ENCODE results near the gene SLC27A2.
"Not testable (repeated sequence)": the region's sequence is repeated elsewhere in the genome, so short reads cannot be mapped to it uniquely, and the experiment has no call there.

The SLC27A2 gene

DNA sequence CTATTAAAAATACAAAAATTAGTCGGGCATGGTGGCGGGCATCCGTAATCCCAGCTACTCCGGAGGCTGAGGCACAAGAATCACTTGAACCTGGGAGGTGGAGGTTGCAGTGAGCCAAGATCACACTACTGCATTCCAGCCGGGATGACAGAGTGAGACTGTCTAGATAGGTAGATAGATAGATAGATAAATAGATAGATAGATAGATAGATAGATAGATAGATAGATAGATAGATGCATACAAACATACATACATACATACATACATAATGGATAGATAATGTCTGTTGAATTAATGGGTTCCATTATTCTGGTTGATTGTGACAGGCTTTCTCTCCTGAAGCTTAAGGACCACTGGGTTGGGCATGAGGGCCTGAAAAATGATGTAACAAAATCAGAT, 6.8 kb downstream of the SLC27A2 start:
- not testable (repeated sequence) for H3K27ac ChIP-seq (ENCODE audit: low read depth, low read length); H3K27me3 ChIP-seq (ENCODE audit: control insufficient read depth in 1 of 2, insufficient read depth in 2 of 2, low read length in 2 of 2); H3K4me3 ChIP-seq (ENCODE audit: low read depth in 1 of 2, low read length in 2 of 2); H3K36me3 ChIP-seq (ENCODE audit: control insufficient read depth in 1 of 2, insufficient read depth in 2 of 2, low read length in 2 of 2); H3K9me3 ChIP-seq (ENCODE audit: control insufficient read depth in 1 of 2, low read length in 2 of 2); H3K9ac ChIP-seq (ENCODE audit: low read depth in 1 of 2, low read length in 2 of 2)
- peaks cover 6 to 22% of the 10 kb centered on the region in 2 donors for H3K4me1 ChIP-seq (ENCODE audit: control insufficient read depth in 1 of 2, insufficient read depth in 2 of 2, low read length in 2 of 2)

GRCh38 chr15:50189633-50190032, 7.6 kb downstream of the SLC27A2 start:
- Histone ChIP-seq H3K9me3 (ENCODE audit: control insufficient read depth in 1 of 2, low read length in 2 of 2) (no peaks in the 10 kb centered on the region), H3K4me1 (ENCODE audit: control insufficient read depth in 1 of 2, insufficient read depth in 2 of 2, low read length in 2 of 2) (peaks cover 6 to 22% of the 10 kb centered on the region in 2 donors), H3K27me3 (ENCODE audit: control insufficient read depth in 1 of 2, insufficient read depth in 2 of 2, low read length in 2 of 2) (no peaks in the 10 kb centered on the region), H3K36me3 (ENCODE audit: control insufficient read depth in 1 of 2, insufficient read depth in 2 of 2, low read length in 2 of 2) (no peaks in the 10 kb centered on the region), H3K9ac (ENCODE audit: low read depth in 1 of 2, low read length in 2 of 2) (no peak overlapping the region), H3K27ac (ENCODE audit: low read depth, low read length) (no peak overlapping the region), H3K4me3 (ENCODE audit: low read depth in 1 of 2, low read length in 2 of 2) (no peak overlapping the region)

GRCh38 chr15:50190166-50190570, 8.2 kb downstream of the SLC27A2 start:
- Histone ChIP-seq H3K4me1 (ENCODE audit: control insufficient read depth in 1 of 2, insufficient read depth in 2 of 2, low read length in 2 of 2) (peaks cover 3 to 20% of the 10 kb centered on the region in 2 donors), H3K27ac (ENCODE audit: low read depth, low read length) (no peak overlapping the region), H3K36me3 (ENCODE audit: control insufficient read depth in 1 of 2, insufficient read depth in 2 of 2, low read length in 2 of 2) (no peaks in the 10 kb centered on the region), H3K9ac (ENCODE audit: low read depth in 1 of 2, low read length in 2 of 2) (no peak overlapping the region), H3K4me3 (ENCODE audit: low read depth in 1 of 2, low read length in 2 of 2) (no peak overlapping the region), H3K27me3 (ENCODE audit: control insufficient read depth in 1 of 2, insufficient read depth in 2 of 2, low read length in 2 of 2) (no peaks in the 10 kb centered on the region), H3K9me3 (ENCODE audit: control insufficient read depth in 1 of 2, low read length in 2 of 2) (no peaks in the 10 kb centered on the region)

- H3K27me3 ChIP-seq (ENCODE audit: control insufficient read depth in 1 of 2, insufficient read depth in 2 of 2, low read length in 2 of 2): no peaks in the 10 kb centered on the region
- no peak overlapping the region for H3K9ac ChIP-seq (ENCODE audit: low read depth in 1 of 2, low read length in 2 of 2)
- H3K4me3 ChIP-seq (ENCODE audit: low read depth in 1 of 2, low read length in 2 of 2): no peak overlapping the region
- H3K27ac ChIP-seq (ENCODE audit: low read depth, low read length): no peak overlapping the region
- H3K4me1 ChIP-seq (ENCODE audit: control insufficient read depth in 1 of 2, insufficient read depth in 2 of 2, low read length in 2 of 2): peaks cover 0 to 17% of the 10 kb centered on the region in 2 donors
- H3K9me3 ChIP-seq (ENCODE audit: control insufficient read depth in 1 of 2, low read length in 2 of 2): no peaks in the 10 kb centered on the region
- H3K36me3 ChIP-seq (ENCODE audit: control insufficient read depth in 1 of 2, insufficient read depth in 2 of 2, low read length in 2 of 2): no peaks in the 10 kb centered on the region
Measured at GRCh38 chr15:50190723-50191122, 8.7 kb downstream of the SLC27A2 start.

DNA sequence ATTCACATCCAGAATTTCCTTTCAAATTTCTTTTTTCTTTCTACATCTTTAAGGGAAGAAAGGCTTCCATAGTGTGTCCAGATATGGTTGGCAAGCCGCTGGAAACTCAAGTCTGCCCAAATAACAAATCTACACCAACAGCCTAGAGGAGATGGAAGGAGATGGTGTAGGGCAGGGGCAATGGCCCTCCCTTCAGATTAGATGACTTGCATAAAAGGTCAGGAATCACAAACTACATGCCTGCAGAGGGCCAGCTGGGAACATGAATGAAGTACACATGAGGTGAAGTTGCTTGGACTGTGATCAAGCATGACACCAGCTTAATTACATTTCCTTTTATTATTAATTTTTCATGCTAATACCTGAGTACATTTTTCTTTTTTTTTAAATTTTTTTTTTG, 10.2 kb downstream of the SLC27A2 start:
- Histone ChIP-seq H3K9me3 (ENCODE audit: control insufficient read depth in 1 of 2, low read length in 2 of 2) (no peaks in the 10 kb centered on the region), H3K27ac (ENCODE audit: low read depth, low read length) (no peak overlapping the region), H3K36me3 (ENCODE audit: control insufficient read depth in 1 of 2, insufficient read depth in 2 of 2, low read length in 2 of 2) (no peaks in the 10 kb centered on the region), H3K27me3 (ENCODE audit: control insufficient read depth in 1 of 2, insufficient read depth in 2 of 2, low read length in 2 of 2) (no peaks in the 10 kb centered on the region), H3K4me3 (ENCODE audit: low read depth in 1 of 2, low read length in 2 of 2) (no peak overlapping the region), H3K9ac (ENCODE audit: low read depth in 1 of 2, low read length in 2 of 2) (no peak overlapping the region), H3K4me1 (ENCODE audit: control insufficient read depth in 1 of 2, insufficient read depth in 2 of 2, low read length in 2 of 2) (peaks cover 0 to 17% of the 10 kb centered on the region in 2 donors)

GRCh38 chr15:50192926-50193620, 11.1 kb downstream of the SLC27A2 start:
- Histone ChIP-seq H3K9me3 (ENCODE audit: control insufficient read depth in 1 of 2, low read length in 2 of 2) (no peaks in the 10 kb centered on the region), H3K27ac (ENCODE audit: low read depth, low read length) (no peak overlapping the region), H3K4me1 (ENCODE audit: control insufficient read depth in 1 of 2, insufficient read depth in 2 of 2, low read length in 2 of 2) (peaks cover 0 to 17% of the 10 kb centered on the region in 2 donors), H3K4me3 (ENCODE audit: low read depth in 1 of 2, low read length in 2 of 2) (no peak overlapping the region), H3K27me3 (ENCODE audit: control insufficient read depth in 1 of 2, insufficient read depth in 2 of 2, low read length in 2 of 2) (no peaks in the 10 kb centered on the region), H3K9ac (ENCODE audit: low read depth in 1 of 2, low read length in 2 of 2) (no peak overlapping the region), H3K36me3 (ENCODE audit: control insufficient read depth in 1 of 2, insufficient read depth in 2 of 2, low read length in 2 of 2) (no peaks in the 10 kb centered on the region)

GRCh38 chr15:50202003-50202402, 20.0 kb downstream of the SLC27A2 start:
- Histone ChIP-seq H3K36me3 (ENCODE audit: control insufficient read depth in 1 of 2, insufficient read depth in 2 of 2, low read length in 2 of 2) (peaks cover 0 to 4% of the 10 kb centered on the region in 2 donors), H3K4me1 (ENCODE audit: control insufficient read depth in 1 of 2, insufficient read depth in 2 of 2, low read length in 2 of 2) (no peaks in the 10 kb centered on the region), H3K9ac (ENCODE audit: low read depth in 1 of 2, low read length in 2 of 2) (no peak overlapping the region), H3K27ac (ENCODE audit: low read depth, low read length) (no peak overlapping the region), H3K9me3 (ENCODE audit: control insufficient read depth in 1 of 2, low read length in 2 of 2) (no peaks in the 10 kb centered on the region), H3K27me3 (ENCODE audit: control insufficient read depth in 1 of 2, insufficient read depth in 2 of 2, low read length in 2 of 2) (no peaks in the 10 kb centered on the region), H3K4me3 (ENCODE audit: low read depth in 1 of 2, low read length in 2 of 2) (no peak overlapping the region)

GRCh38 chr15:50206020-50206419, 24.0 kb downstream of the SLC27A2 start:
- Histone ChIP-seq H3K9ac (ENCODE audit: low read depth in 1 of 2, low read length in 2 of 2) (no peak overlapping the region), H3K4me1 (ENCODE audit: control insufficient read depth in 1 of 2, insufficient read depth in 2 of 2, low read length in 2 of 2) (no peaks in the 10 kb centered on the region), H3K27ac (ENCODE audit: low read depth, low read length) (no peak overlapping the region)

DNA sequence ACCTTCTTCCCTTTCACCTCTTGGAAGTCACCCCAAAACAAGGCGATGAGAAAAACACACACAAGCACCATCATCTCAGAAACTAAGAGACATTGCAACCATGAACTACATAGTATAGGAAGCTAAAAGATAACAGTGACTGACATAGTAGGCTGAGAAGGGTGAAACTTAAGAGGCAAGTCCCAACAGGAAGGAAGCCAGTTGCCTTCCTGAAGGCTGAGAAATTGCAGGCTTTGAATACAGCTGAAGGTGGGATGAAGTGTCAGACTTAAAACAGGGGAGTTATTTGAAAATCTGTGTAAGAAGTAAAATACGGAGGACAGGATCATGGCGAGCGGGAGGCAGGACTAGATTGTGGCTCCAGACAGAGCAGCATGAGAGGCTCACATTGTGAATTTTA, 27.8 kb downstream of the SLC27A2 start:
- peaks cover 0 to 7% of the 10 kb centered on the region in 2 donors for H3K9me3 ChIP-seq (ENCODE audit: control insufficient read depth in 1 of 2, low read length in 2 of 2)
- H3K27ac ChIP-seq (ENCODE audit: low read depth, low read length): no peak overlapping the region
- no peaks in the 10 kb centered on the region for H3K4me1 ChIP-seq (ENCODE audit: control insufficient read depth in 1 of 2, insufficient read depth in 2 of 2, low read length in 2 of 2)
- no peak overlapping the region for H3K9ac ChIP-seq (ENCODE audit: low read depth in 1 of 2, low read length in 2 of 2)
- no peak overlapping the region for H3K4me3 ChIP-seq (ENCODE audit: low read depth in 1 of 2, low read length in 2 of 2)
- H3K36me3 ChIP-seq (ENCODE audit: control insufficient read depth in 1 of 2, insufficient read depth in 2 of 2, low read length in 2 of 2): peaks cover 0 to 3% of the 10 kb centered on the region in 2 donors
- H3K27me3 ChIP-seq (ENCODE audit: control insufficient read depth in 1 of 2, insufficient read depth in 2 of 2, low read length in 2 of 2): peaks cover 0 to 2% of the 10 kb centered on the region in 2 donors

More at GRCh38 chr15:50206020-50206419, 24.0 kb downstream of the SLC27A2 start:
- Histone ChIP-seq H3K36me3 (ENCODE audit: control insufficient read depth in 1 of 2, insufficient read depth in 2 of 2, low read length in 2 of 2) (peaks cover 0 to 7% of the 10 kb centered on the region in 2 donors), H3K27me3 (ENCODE audit: control insufficient read depth in 1 of 2, insufficient read depth in 2 of 2, low read length in 2 of 2) (peaks cover 0 to 1% of the 10 kb centered on the region in 2 donors), H3K9me3 (ENCODE audit: control insufficient read depth in 1 of 2, low read length in 2 of 2) (no peaks in the 10 kb centered on the region), H3K4me3 (ENCODE audit: low read depth in 1 of 2, low read length in 2 of 2) (no peak overlapping the region)

- no peak overlapping the region for H3K27ac ChIP-seq (ENCODE audit: low read depth, low read length)
- H3K9me3 ChIP-seq (ENCODE audit: control insufficient read depth in 1 of 2, low read length in 2 of 2): peaks cover 0 to 7% of the 10 kb centered on the region in 2 donors
Measured at GRCh38 chr15:50210462-50211157, 28.6 kb downstream of the SLC27A2 start.

More at GRCh38 chr15:50210462-50211157, 28.6 kb downstream of the SLC27A2 start:
- no peak overlapping the region for H3K9ac ChIP-seq (ENCODE audit: low read depth in 1 of 2, low read length in 2 of 2)
- no peak overlapping the region for H3K4me3 ChIP-seq (ENCODE audit: low read depth in 1 of 2, low read length in 2 of 2)
- H3K36me3 ChIP-seq (ENCODE audit: control insufficient read depth in 1 of 2, insufficient read depth in 2 of 2, low read length in 2 of 2): peaks cover 0 to 3% of the 10 kb centered on the region in 2 donors
- peaks cover 0 to 2% of the 10 kb centered on the region in 2 donors for H3K27me3 ChIP-seq (ENCODE audit: control insufficient read depth in 1 of 2, insufficient read depth in 2 of 2, low read length in 2 of 2)
- no peaks in the 10 kb centered on the region for H3K4me1 ChIP-seq (ENCODE audit: control insufficient read depth in 1 of 2, insufficient read depth in 2 of 2, low read length in 2 of 2)

Measured in duodenal mucosa (tissue), 2 donors.